SU-DHL-6 (cell line): ENCODE data around the gene PAQR6.

Experiments used
- H2AFZ ChIP-seq: fragments of 200-600 bp; sonication (generic); 2 replicates; pipeline ENCODE4 v1.6.1; 2014; ENCODE audit warnings: low read depth, mild to moderate bottlenecking, moderate library complexity, mixed read lengths, antibody characterized with exemption, low read length; ENCODE audit not compliant: severe bottlenecking
- H3F3A ChIP-seq: fragments of 200-600 bp; shearing (Covaris generic); 2 replicates; pipeline ENCODE4 v1.6.0; 2016; ENCODE audit warnings: antibody characterized with exemption, mild to moderate bottlenecking; ENCODE audit not compliant: insufficient read depth
- H3K27ac ChIP-seq: fragments of 200-600 bp; sonication (generic); 2 replicates; pipeline ENCODE4 v1.5.1; 2016; ENCODE audit warnings: low read depth, mild to moderate bottlenecking, low read length, moderate library complexity, mixed read lengths
- H3K27me3 ChIP-seq: fragments of 200-600 bp; sonication (generic), shearing (Covaris generic); 2 replicates; pipeline ENCODE4 v1.6.0; 2014; ENCODE audit warnings: mild to moderate bottlenecking, low read length
- H3K36me3 ChIP-seq: fragments of 200-600 bp; sonication (generic); 2 replicates; pipeline ENCODE4 v1.6.1; 2014; ENCODE audit warnings: mild to moderate bottlenecking, low read length, mixed read lengths
- H3K4me2 ChIP-seq: fragments of 300-600, 200-600 bp; shearing (Covaris generic), sonication (generic); 2 replicates; pipeline ENCODE4 v1.6.0; 2014; ENCODE audit warnings: low read length, low read depth, mild to moderate bottlenecking; ENCODE audit not compliant: poor library complexity, severe bottlenecking
- H3K4me3 ChIP-seq: fragments of 200-600 bp; sonication (generic); 2 replicates; pipeline ENCODE4 v1.5.1; 2014; ENCODE audit warnings: antibody characterized with exemption, low read length, mild to moderate bottlenecking, mixed read lengths; ENCODE audit not compliant: insufficient read depth, poor library complexity, severe bottlenecking
- H3K79me2 ChIP-seq: fragments of 200-600 bp; sonication (generic); 2 replicates; pipeline ENCODE4 v1.6.1; 2014; ENCODE audit warnings: mild to moderate bottlenecking, low read length, moderate library complexity; ENCODE audit not compliant: insufficient read depth
- H3K9ac ChIP-seq: fragments of 200-600 bp; sonication (generic); 2 replicates; pipeline ENCODE4 v1.7.0; 2014; ENCODE audit warnings: mild to moderate bottlenecking, low read length
- H3K9me2 ChIP-seq: fragments of 200-600 bp; sonication (generic); replicated peaks from 2 replicates; pipeline ENCODE4 v1.6.1; 2014; ENCODE audit warnings: low read length; ENCODE audit not compliant: insufficient read depth
- H3K9me3 ChIP-seq: fragments of 200-600 bp; sonication (generic); 2 replicates; pipeline ENCODE4 v1.6.1; 2014; ENCODE audit warnings: low read length, mixed read lengths; ENCODE audit not compliant: insufficient read depth
- H4K20me1 ChIP-seq: fragments of 200-600 bp; sonication (generic); 2 replicates; pipeline ENCODE4 v1.6.1; 2014; ENCODE audit warnings: low read depth, mild to moderate bottlenecking, antibody characterized with exemption, low read length, moderate library complexity, mixed read lengths
- EZH2phosphoT487 ChIP-seq: fragments of 200-600 bp; sonication (generic), shearing (Covaris generic); conservative IDR thresholded peaks from 2 replicates; pipeline ENCODE4 v1.6.1; 2018; ENCODE audit warnings: mild to moderate bottlenecking, antibody characterized with exemption, low read length, moderate library complexity, mixed read lengths
- TF ChIP-seq, protein P1 (sequence below): fragments of 200-600 bp; sonication (generic); IDR thresholded peaks from one replicate; pipeline ENCODE4 v1.5.1; 2017; ENCODE audit warnings: antibody characterized with exemption, mild to moderate bottlenecking, low read length, moderate library complexity; ENCODE audit not compliant: insufficient read depth, poor library complexity, severe bottlenecking

PAQR6 gene

DNA sequence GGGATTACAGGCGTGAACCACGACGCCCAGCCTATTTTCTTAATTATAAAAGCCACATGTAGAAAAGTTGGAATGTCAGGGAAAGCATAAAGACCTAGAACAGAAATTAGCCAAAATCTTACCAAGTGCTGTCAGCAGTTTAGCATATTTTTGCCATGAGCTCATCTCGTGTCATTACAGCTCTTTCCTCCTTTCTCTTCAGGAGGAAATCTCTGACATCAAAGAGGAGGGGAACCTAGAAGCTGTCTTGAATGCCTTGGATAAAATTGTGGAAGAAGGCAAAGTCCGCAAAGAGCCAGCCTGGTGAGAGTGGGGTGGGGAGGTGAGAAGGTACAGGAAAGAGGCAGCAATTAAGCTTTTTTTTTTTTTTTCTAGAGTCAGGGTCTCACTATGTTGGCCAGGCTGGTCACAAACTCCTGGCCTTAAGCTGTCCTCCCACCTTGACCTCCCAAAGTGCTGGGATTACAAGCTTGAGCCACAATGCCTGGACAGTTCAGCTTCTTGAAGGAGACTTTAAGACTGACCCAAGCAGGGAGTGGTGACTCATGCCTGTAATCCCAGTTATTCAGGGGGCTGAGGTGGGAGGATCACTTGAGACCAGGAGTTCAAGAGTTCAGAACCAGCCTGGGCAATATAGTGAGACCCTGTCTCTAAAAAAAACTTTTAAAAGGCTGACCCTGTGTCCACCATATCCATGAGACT, 14.3 kb downstream of the PAQR6 start:
- no peaks in the 10 kb centered on the region for H3K36me3 ChIP-seq

DNA sequence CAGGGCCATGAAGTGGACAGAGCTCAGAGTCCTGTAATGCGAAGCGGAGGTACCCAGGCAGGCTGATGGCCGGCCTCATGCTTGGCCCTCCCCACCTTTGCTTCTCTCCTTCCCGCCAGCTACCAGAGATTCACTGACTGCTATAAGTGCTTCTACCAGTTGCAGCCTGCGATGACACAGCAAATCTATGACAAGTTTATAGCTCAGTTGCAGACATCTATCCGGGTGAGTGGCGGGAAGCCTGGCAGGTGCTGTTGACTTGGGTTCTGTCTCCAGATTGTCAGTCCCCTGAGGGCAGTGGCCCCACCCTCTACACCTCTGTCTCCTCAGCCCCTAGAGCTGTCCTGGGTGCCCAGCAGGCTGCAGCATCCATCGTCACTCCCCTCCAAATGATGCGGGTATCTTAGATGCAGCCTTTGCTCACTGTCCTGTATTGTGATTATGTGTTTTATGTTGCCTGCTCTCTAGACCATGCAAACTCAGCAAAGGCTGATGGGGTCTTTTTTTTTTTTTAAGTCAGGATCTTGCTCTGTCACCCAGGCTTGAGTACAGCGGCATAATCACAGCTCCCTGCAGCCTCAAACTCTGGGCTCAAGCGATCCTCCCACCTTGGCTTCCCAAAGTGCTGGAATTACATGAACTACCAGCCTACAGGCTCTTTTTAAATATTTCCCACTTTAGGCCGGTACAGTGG, 15.5 kb downstream of the PAQR6 start:
- H3K9ac ChIP-seq = no peak overlapping the region
- no peaks in the 10 kb centered on the region for H3F3A ChIP-seq
- H3K36me3 ChIP-seq = no peaks in the 10 kb centered on the region
- H3K9me3 ChIP-seq = no peaks in the 10 kb centered on the region
- H3K4me2 ChIP-seq = no peak overlapping the region
- H4K20me1 ChIP-seq = no peaks in the 10 kb centered on the region
- no peaks in the 10 kb centered on the region for H3K9me2 ChIP-seq
- no peaks in the 10 kb centered on the region for H3K27me3 ChIP-seq
- H3K4me3 ChIP-seq = no peak overlapping the region
- H3K27ac ChIP-seq = no peak overlapping the region
- H3K79me2 ChIP-seq = no peaks in the 10 kb centered on the region
- H2AFZ ChIP-seq = no peak overlapping the region
- TF ChIP-seq, protein P1, sequence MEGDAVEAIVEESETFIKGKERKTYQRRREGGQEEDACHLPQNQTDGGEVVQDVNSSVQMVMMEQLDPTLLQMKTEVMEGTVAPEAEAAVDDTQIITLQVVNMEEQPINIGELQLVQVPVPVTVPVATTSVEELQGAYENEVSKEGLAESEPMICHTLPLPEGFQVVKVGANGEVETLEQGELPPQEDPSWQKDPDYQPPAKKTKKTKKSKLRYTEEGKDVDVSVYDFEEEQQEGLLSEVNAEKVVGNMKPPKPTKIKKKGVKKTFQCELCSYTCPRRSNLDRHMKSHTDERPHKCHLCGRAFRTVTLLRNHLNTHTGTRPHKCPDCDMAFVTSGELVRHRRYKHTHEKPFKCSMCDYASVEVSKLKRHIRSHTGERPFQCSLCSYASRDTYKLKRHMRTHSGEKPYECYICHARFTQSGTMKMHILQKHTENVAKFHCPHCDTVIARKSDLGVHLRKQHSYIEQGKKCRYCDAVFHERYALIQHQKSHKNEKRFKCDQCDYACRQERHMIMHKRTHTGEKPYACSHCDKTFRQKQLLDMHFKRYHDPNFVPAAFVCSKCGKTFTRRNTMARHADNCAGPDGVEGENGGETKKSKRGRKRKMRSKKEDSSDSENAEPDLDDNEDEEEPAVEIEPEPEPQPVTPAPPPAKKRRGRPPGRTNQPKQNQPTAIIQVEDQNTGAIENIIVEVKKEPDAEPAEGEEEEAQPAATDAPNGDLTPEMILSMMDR = no peak
- TF ChIP-seq EZH2phosphoT487 = no peak

More for the DNA sequence above, 14.3 kb downstream of the PAQR6 start:
- Histone ChIP-seq H3K79me2 (no peaks in the 10 kb centered on the region), H3K27me3 (no peaks in the 10 kb centered on the region), H3K4me3 (no peak overlapping the region), H3F3A (no peaks in the 10 kb centered on the region), H3K9me3 (no peaks in the 10 kb centered on the region), H3K9me2 (no peaks in the 10 kb centered on the region), H4K20me1 (no peaks in the 10 kb centered on the region), H3K9ac (no peak overlapping the region), H3K4me2 (no peak overlapping the region), H3K27ac (no peak overlapping the region), H2AFZ (no peak overlapping the region)
- TF ChIP-seq, protein P1 = no peak
- TF ChIP-seq EZH2phosphoT487 = no peak

DNA sequence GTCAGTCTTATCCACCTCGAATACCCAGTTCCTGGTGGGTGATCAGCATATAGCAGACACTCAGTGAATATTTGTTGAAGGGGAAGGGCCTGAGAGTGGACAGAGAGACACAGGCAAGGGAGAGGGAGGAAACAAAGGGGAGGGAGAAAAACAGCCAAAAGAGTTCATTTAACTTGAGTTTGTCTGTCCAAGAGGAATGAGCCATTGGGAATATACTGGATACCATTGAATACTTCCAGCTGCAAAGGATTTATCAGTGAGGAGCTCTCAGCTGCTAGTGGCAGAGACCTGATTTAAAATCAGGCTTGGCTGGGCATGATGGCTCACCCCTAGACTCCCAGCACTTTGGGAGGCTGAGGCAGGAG, 17.4 kb downstream of the PAQR6 start:
- Histone ChIP-seq H3K9me2 (no peaks in the 10 kb centered on the region), H3K9me3 (no peaks in the 10 kb centered on the region), H2AFZ (no peak overlapping the region), H3K36me3 (no peaks in the 10 kb centered on the region), H3K79me2 (no peaks in the 10 kb centered on the region), H3K27ac (no peak overlapping the region), H3K4me2 (no peak overlapping the region), H3K4me3 (no peak overlapping the region), H3K27me3 (no peaks in the 10 kb centered on the region), H3K9ac (no peak overlapping the region), H3F3A (no peaks in the 10 kb centered on the region; the same call in 1 of the 2 replicates), H4K20me1 (no peaks in the 10 kb centered on the region)
- TF ChIP-seq EZH2phosphoT487 = no peak
- TF ChIP-seq, protein P1 = no peak
